GM23338 (cell line): ENCODE measurements around the gene TWF2. TPM values are rescaled to one million over a fixed set of nuclear protein-coding genes. Genes with fewer than 3 reads are reported as not detected.

Experiments
- ATAC-seq: fragments of 200-7000 bp; cut with Tn5 transposase; 3 replicates; pipeline ENCODE4 v1.9.1; 2020
- DNase-seq: peaks from one replicate; pipeline ENCODE4 v3.0.0-alpha.2; 2015; ENCODE audit warnings: low spot score
- H2AFZ ChIP-seq: fragments of 200-600 bp; sonication (generic); 2 replicates; pipeline ENCODE4 v1.8.0; 2016; ENCODE audit warnings: antibody characterized with exemption, mild to moderate bottlenecking, moderate library complexity
- H3F3A ChIP-seq: fragments of 200-600 bp; sonication (generic); replicated peaks from 2 replicates; pipeline ENCODE4 v1.8.0; 2017; ENCODE audit warnings: antibody characterized with exemption, mixed run types, low read depth
- H3K27ac ChIP-seq: fragments of 200-600 bp; sonication (generic); 2 replicates; pipeline ENCODE4 v1.6.1; 2016; ENCODE audit warnings: low read depth
- H3K27me3 ChIP-seq: fragments of 200-600 bp; sonication (generic); 2 replicates; pipeline ENCODE4 v1.8.0; 2016; ENCODE audit warnings: mild to moderate bottlenecking, mixed run types, moderate library complexity; ENCODE audit not compliant: insufficient read depth
- H3K36me3 ChIP-seq: fragments of 200-600 bp; sonication (generic); 2 replicates; pipeline ENCODE4 v1.8.0; 2016; ENCODE audit warnings: mild to moderate bottlenecking; ENCODE audit not compliant: insufficient read depth
- H3K4me1 ChIP-seq: fragments of 200-600 bp; sonication (generic); 2 replicates; pipeline ENCODE4 v1.8.0; 2016; ENCODE audit warnings: mild to moderate bottlenecking, moderate library complexity; ENCODE audit not compliant: insufficient read depth
- H3K4me2 ChIP-seq: fragments of 200-600 bp; sonication (generic); 2 replicates; pipeline ENCODE4 v1.7.1; 2017; ENCODE audit warnings: mixed run types
- H3K4me3 ChIP-seq: fragments of 200-600 bp; sonication (generic); 2 replicates; pipeline ENCODE4 v1.6.1; 2016; ENCODE audit warnings: mixed run types
- H3K79me2 ChIP-seq: fragments of 200-600 bp; sonication (generic); replicated peaks from 2 replicates; pipeline ENCODE4 v1.8.0; 2017; ENCODE audit warnings: mild to moderate bottlenecking; ENCODE audit not compliant: insufficient read depth
- H3K9me2 ChIP-seq: fragments of 200-600 bp; sonication (generic); 2 replicates; pipeline ENCODE4 v1.8.0; 2017; ENCODE audit not compliant: insufficient read depth
- H4K20me1 ChIP-seq: fragments of 200-600 bp; sonication (generic); replicated peaks from 2 replicates; pipeline ENCODE4 v1.8.0; 2017; ENCODE audit warnings: mild to moderate bottlenecking; ENCODE audit not compliant: insufficient read depth
- H3K27ac Mint-ChIP-seq: 2 replicates; pipeline ENCODE4 v1.8.0; 2020; ENCODE audit warnings: inconsistent platforms, mild to moderate bottlenecking, moderate library complexity, mixed read lengths
- H3K27me3 Mint-ChIP-seq: 3 replicates; pipeline ENCODE4 v1.8.0; 2022; ENCODE audit warnings: low read depth, mild to moderate bottlenecking, moderate library complexity, mixed read lengths, inconsistent platforms; ENCODE audit not compliant: insufficient read depth, poor library complexity
- H3K36me3 Mint-ChIP-seq: 3 replicates; pipeline ENCODE4 v1.8.0; 2021; ENCODE audit warnings: low read depth, mild to moderate bottlenecking, inconsistent platforms, moderate library complexity, mixed read lengths
- H3K4me1 Mint-ChIP-seq: 3 replicates; pipeline ENCODE4 v1.8.0; 2020; ENCODE audit warnings: mild to moderate bottlenecking, inconsistent platforms, mixed read lengths
- H3K4me3 Mint-ChIP-seq: 3 replicates; pipeline ENCODE4 v1.8.0; 2021; ENCODE audit warnings: moderate library complexity, mild to moderate bottlenecking, inconsistent platforms, mixed read lengths
- H3K9me3 Mint-ChIP-seq: 3 replicates; pipeline ENCODE4 v1.8.0; 2020; ENCODE audit warnings: moderate library complexity, mild to moderate bottlenecking, inconsistent platforms, mixed read lengths
- CREB1 ChIP-seq: fragments of 250-450 bp; sonication (Bioruptor Pico); IDR thresholded peaks from 2 replicates; pipeline ENCODE4 v1.5.0; 2020; ENCODE audit warnings: low read depth, mild to moderate bottlenecking, moderate library complexity
- CTCF ChIP-seq, 2 experiments: fragments of 200-600 bp in 1 of 2; sonication (generic) in 1 of 2; conservative IDR thresholded peaks; 2 replicates each; pipeline versions ENCODE4 v1.5.1 to v1.6.1; 2016 to 2017; ENCODE audit warnings: antibody characterized with exemption in 2 of 2, low read depth in 2 of 2, mild to moderate bottlenecking in 2 of 2, moderate library complexity in 1 of 2
- ETS1 ChIP-seq: IDR thresholded peaks from 2 replicates; pipeline ENCODE4 v1.6.1; 2016; ENCODE audit warnings: antibody characterized with exemption
- EZH2 ChIP-seq: fragments of 200-600 bp; sonication (generic); IDR thresholded peaks from one replicate; pipeline ENCODE4 v1.8.0; 2017; ENCODE audit warnings: antibody characterized with exemption, mild to moderate bottlenecking, low read depth; ENCODE audit not compliant: unreplicated experiment
- EZH2phosphoT487 ChIP-seq: fragments of 200-600 bp; sonication (generic); IDR thresholded peaks from one replicate; pipeline ENCODE4 v1.8.1; 2018; ENCODE audit warnings: antibody characterized with exemption; ENCODE audit not compliant: unreplicated experiment
- JUNB ChIP-seq: IDR thresholded peaks from one replicate; pipeline ENCODE4 v1.6.1; 2016; ENCODE audit warnings: antibody characterized with exemption; ENCODE audit not compliant: unreplicated experiment
- NANOG ChIP-seq: IDR thresholded peaks from 2 replicates; pipeline ENCODE4 v1.6.1; 2016; ENCODE audit warnings: antibody characterized with exemption, borderline replicate concordance
- POLR2AphosphoS5 ChIP-seq: IDR thresholded peaks from 2 replicates; pipeline ENCODE4 v1.6.1; 2016; ENCODE audit warnings: antibody characterized with exemption, low read depth
- ZNF114 ChIP-seq: fragments of 250-450 bp; sonication (Bioruptor Pico); IDR thresholded peaks from 2 replicates; pipeline ENCODE4 v1.5.0; 2020; ENCODE audit warnings: mild to moderate bottlenecking, moderate library complexity
- ZNF331 ChIP-seq: fragments of 250-450 bp; sonication (Bioruptor Pico); IDR thresholded peaks from 2 replicates; pipeline ENCODE4 v1.5.0; 2020; ENCODE audit warnings: low read depth, mild to moderate bottlenecking, moderate library complexity
- polyA plus RNA-seq: library from polyadenylated mRNA; unstranded; fragments of >200 nt; fragmentation: Nextera tagmentation; extraction: Ambion mirVana; gene quantifications from 2 replicates; pipeline ENCODE4 v1.2.1, GENCODE V29; 2016
- total RNA-seq: library from RNA; depleted of rRNA; stranded (reverse); fragments of >200 nt; shearing (Covaris generic); gene quantifications from 2 replicates; pipeline ENCODE4 v1.2.3, GENCODE V29; 2014
- TF ChIP-seq, protein P1 (sequence below): fragments of 250-450 bp; sonication (Bioruptor Pico); IDR thresholded peaks from 2 replicates; pipeline ENCODE4 v1.5.0; 2020; ENCODE audit warnings: mild to moderate bottlenecking, moderate library complexity

TWF2 gene
- total and polyA plus RNA-seq, 2 experiments from 2014 or later: 38.9 to 120 TPM

DNA sequence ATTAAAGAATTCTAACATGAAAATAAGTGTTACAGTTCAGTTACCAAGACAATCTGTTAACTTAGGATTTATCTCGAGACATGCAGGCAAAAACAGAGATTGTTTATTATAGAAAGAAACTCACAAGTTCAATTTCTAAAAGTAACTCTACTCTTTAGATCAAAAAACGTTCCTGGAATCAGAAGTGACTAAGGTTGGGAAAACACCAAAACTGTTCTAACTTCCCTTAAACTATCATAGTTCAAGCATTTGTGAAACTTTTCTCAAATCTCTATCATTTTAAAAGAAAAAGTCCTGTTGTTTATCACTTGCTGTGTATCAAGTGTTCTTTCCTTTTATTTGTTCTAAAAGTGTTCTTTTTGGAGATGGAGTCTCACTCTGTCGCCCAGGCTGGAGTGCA, 30.8 kb upstream of the TWF2 start:
- Mint-ChIP-seq H3K36me3 (peaks cover 86% of the 10 kb centered on the region), H3K27me3 (peaks cover 3% of the 10 kb centered on the region), H3K4me3 (no peak overlapping the region), H3K9me3 (no peaks in the 10 kb centered on the region), H3K27ac (no peak overlapping the region), H3K4me1 (peaks cover 3% of the 10 kb centered on the region)
- Histone ChIP-seq H3K27me3 (no peaks in the 10 kb centered on the region), H3K4me2 (no peak overlapping the region), H3K9me2 (no peaks in the 10 kb centered on the region), H3K27ac (no peak overlapping the region), H3F3A (peaks cover 13% of the 10 kb centered on the region), H3K36me3 (peaks cover 48% of the 10 kb centered on the region), H3K4me1 (no peaks in the 10 kb centered on the region), H2AFZ (no peak overlapping the region), H3K4me3 (no peak overlapping the region), H4K20me1 (peaks cover 70% of the 10 kb centered on the region), H3K79me2 (peaks cover 95% of the 10 kb centered on the region)
- ATAC-seq (no peak), DNase-seq (no peak)
- TF ChIP-seq ZNF114 (CRISPR knock-in tag): no peak
- TF ChIP-seq CTCF (conservative IDR thresholded peaks at IDR 0.05; ENCODE audit: low read depth in 2 of 2): no peak
- TF ChIP-seq ZNF331 (CRISPR knock-in tag): no peak
- TF ChIP-seq EZH2phosphoT487: no peak
- TF ChIP-seq ETS1: no peak
- no peak for TF ChIP-seq POLR2AphosphoS5
- no peak for TF ChIP-seq JUNB
- TF ChIP-seq NANOG: no peak

GRCh38 chr3:52268036-52268435, 29.1 kb upstream of the TWF2 start:
- H3K27me3 ChIP-seq: no peaks in the 10 kb centered on the region
- no peak for ATAC-seq
- H3K9me3 Mint-ChIP-seq: no peaks in the 10 kb centered on the region
- no peaks in the 10 kb centered on the region for H3K9me2 ChIP-seq
- H3K4me1 Mint-ChIP-seq: no peaks in the 10 kb centered on the region; the same call in 2 of the 3 replicates
- H3K36me3 Mint-ChIP-seq: peaks cover 86% of the 10 kb centered on the region
- H2AFZ ChIP-seq: no peak overlapping the region
- H3K27ac ChIP-seq: no peak overlapping the region
- no peaks in the 10 kb centered on the region for H3K4me1 ChIP-seq
- H3K79me2 ChIP-seq: peaks cover 94% of the 10 kb centered on the region
- no peak overlapping the region for H3K4me2 ChIP-seq
- H3K36me3 ChIP-seq: peaks cover 55% of the 10 kb centered on the region
- H4K20me1 ChIP-seq: peaks cover 62% of the 10 kb centered on the region
- H3K4me3 Mint-ChIP-seq: no peak overlapping the region
- H3K4me3 ChIP-seq: no peak overlapping the region
- peaks cover 16% of the 10 kb centered on the region for H3F3A ChIP-seq
- no peak overlapping the region for H3K27ac Mint-ChIP-seq
- DNase-seq: no peak
- peaks cover 2% of the 10 kb centered on the region for H3K27me3 Mint-ChIP-seq
- TF ChIP-seq, protein P1, sequence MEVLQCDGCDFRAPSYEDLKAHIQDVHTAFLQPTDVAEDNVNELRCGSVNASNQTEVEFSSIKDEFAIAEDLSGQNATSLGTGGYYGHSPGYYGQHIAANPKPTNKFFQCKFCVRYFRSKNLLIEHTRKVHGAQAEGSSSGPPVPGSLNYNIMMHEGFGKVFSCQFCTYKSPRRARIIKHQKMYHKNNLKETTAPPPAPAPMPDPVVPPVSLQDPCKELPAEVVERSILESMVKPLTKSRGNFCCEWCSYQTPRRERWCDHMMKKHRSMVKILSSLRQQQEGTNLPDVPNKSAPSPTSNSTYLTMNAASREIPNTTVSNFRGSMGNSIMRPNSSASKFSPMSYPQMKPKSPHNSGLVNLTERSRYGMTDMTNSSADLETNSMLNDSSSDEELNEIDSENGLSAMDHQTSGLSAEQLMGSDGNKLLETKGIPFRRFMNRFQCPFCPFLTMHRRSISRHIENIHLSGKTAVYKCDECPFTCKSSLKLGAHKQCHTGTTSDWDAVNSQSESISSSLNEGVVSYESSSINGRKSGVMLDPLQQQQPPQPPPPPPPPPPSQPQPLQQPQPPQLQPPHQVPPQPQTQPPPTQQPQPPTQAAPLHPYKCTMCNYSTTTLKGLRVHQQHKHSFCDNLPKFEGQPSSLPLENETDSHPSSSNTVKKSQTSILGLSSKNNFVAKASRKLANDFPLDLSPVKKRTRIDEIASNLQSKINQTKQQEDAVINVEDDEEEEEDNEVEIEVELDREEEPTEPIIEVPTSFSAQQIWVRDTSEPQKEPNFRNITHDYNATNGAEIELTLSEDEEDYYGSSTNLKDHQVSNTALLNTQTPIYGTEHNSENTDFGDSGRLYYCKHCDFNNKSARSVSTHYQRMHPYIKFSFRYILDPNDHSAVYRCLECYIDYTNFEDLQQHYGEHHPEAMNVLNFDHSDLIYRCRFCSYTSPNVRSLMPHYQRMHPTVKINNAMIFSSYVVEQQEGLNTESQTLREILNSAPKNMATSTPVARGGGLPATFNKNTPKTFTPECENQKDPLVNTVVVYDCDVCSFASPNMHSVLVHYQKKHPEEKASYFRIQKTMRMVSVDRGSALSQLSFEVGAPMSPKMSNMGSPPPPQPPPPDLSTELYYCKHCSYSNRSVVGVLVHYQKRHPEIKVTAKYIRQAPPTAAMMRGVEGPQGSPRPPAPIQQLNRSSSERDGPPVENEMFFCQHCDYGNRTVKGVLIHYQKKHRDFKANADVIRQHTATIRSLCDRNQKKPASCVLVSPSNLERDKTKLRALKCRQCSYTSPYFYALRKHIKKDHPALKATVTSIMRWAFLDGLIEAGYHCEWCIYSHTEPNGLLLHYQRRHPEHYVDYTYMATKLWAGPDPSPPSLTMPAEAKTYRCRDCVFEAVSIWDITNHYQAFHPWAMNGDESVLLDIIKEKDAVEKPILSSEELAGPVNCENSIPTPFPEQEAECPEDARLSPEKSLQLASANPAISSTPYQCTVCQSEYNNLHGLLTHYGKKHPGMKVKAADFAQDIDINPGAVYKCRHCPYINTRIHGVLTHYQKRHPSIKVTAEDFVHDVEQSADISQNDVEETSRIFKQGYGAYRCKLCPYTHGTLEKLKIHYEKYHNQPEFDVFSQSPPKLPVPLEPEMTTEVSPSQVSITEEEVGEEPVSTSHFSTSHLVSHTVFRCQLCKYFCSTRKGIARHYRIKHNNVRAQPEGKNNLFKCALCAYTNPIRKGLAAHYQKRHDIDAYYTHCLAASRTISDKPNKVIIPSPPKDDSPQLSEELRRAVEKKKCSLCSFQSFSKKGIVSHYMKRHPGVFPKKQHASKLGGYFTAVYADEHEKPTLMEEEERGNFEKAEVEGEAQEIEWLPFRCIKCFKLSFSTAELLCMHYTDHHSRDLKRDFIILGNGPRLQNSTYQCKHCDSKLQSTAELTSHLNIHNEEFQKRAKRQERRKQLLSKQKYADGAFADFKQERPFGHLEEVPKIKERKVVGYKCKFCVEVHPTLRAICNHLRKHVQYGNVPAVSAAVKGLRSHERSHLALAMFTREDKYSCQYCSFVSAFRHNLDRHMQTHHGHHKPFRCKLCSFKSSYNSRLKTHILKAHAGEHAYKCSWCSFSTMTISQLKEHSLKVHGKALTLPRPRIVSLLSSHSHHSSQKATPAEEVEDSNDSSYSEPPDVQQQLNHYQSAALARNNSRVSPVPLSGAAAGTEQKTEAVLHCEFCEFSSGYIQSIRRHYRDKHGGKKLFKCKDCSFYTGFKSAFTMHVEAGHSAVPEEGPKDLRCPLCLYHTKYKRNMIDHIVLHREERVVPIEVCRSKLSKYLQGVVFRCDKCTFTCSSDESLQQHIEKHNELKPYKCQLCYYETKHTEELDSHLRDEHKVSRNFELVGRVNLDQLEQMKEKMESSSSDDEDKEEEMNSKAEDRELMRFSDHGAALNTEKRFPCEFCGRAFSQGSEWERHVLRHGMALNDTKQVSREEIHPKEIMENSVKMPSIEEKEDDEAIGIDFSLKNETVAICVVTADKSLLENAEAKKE: no peak
- TF ChIP-seq POLR2AphosphoS5: no peak
- no peak for TF ChIP-seq CREB1 (CRISPR knock-in tag)
- no peak for TF ChIP-seq EZH2
- TF ChIP-seq ETS1: no peak
- no peak for TF ChIP-seq ZNF114 (CRISPR knock-in tag)
